HCT116 (cell line): Measurements from ENCODE around the gene DOK6. TPM values are rescaled to one million over a fixed set of nuclear protein-coding genes. Genes with fewer than 3 reads are reported as not detected.

Source experiments
- ATAC-seq: fragments of 200-7000 bp; cut with Tn5 transposase; 2 replicates; pipeline ENCODE4 v1.9.1; 2020; ENCODE audit warnings: mild to moderate bottlenecking, moderate library complexity
- BruUV-seq: library from RNA; stranded (reverse); fragments of 400-500 nt; replicated peaks from 2 replicates; lab custom pipeline; 2021; lab: Mats Ljungman, UMichigan
- CTCF ChIA-PET: fragments of 300-600 bp; sonication (Branson Sonifier 250); formaldehyde crosslinking; loops from one replicate; lab custom pipeline; 2021; ENCODE audit warnings: antibody characterized with exemption; lab: Charles Lee
- POLR2A ChIA-PET: fragments of 300-600, 350-600 bp; sonication (Branson Sonifier 250); formaldehyde crosslinking; loops from one replicate; lab custom pipeline; 2021; ENCODE audit warnings: antibody characterized with exemption; lab: Charles Lee
- RAD21 ChIA-PET, 2 experiments: fragments of 300-600 bp; sonication (Branson Sonifier 250); formaldehyde crosslinking; loops; one replicate each; lab custom pipeline; 2023; ENCODE audit warnings: low total read pairs in 2 of 2; ENCODE audit not compliant: uncharacterized antibody in 2 of 2, unreplicated experiment in 2 of 2, low non-redundant PET in 1 of 2; lab: Charles Lee
- DNase-seq: peaks from one replicate; pipeline ENCODE4 v3.0.0-alpha.2; 2010; ENCODE audit warnings: low read depth, low spot score
- H2AFZ ChIP-seq: fragments of 200-600 bp; shearing (Covaris generic), sonication (generic); 2 replicates; pipeline ENCODE4 v1.6.1; 2017; ENCODE audit warnings: low read depth, mixed run types, mixed read lengths, antibody characterized with exemption, low read length; ENCODE audit not compliant: poor library complexity, severe bottlenecking
- H3K27ac ChIP-seq: 2 replicates; pipeline ENCODE4 v1.5.1; 2012; ENCODE audit warnings: low read depth, low read length
- H3K27me3 ChIP-seq: fragments of 200-600 bp; sonication (generic); 2 replicates; pipeline ENCODE4 v1.6.1; 2016; ENCODE audit warnings: mixed run types, low read length, mixed read lengths; ENCODE audit not compliant: insufficient read depth
- H3K36me3 ChIP-seq, 2 experiments: fragments of 200-500 bp in 1 of 2; fragments of 200-600 bp in 1 of 2; sonication (Bioruptor generic) in 1 of 2; sonication (generic) in 1 of 2; 2 replicates each; pipeline versions ENCODE4 v1.5.1 to v1.6.1; 2014 to 2016; ENCODE audit warnings: low read length in 2 of 2, inconsistent platforms in 1 of 2, mixed read lengths in 1 of 2, mixed run types in 1 of 2; ENCODE audit not compliant: insufficient read depth in 2 of 2, control insufficient read depth in 1 of 2
- H3K4me1 ChIP-seq, 2 experiments: fragments of 200-600 bp in 1 of 2; sonication (generic) in 1 of 2; 2 replicates each; pipeline versions ENCODE4 v1.5.1 to v1.6.1; 2012 to 2017; ENCODE audit warnings: low read length in 2 of 2, inconsistent platforms in 1 of 2, mild to moderate bottlenecking in 1 of 2, mixed read lengths in 1 of 2, mixed run types in 1 of 2, moderate library complexity in 1 of 2; ENCODE audit not compliant: insufficient read depth in 2 of 2, control insufficient read depth in 1 of 2
- H3K4me2 ChIP-seq: fragments of 200-600 bp; sonication (generic); 2 replicates; pipeline ENCODE4 v1.6.1; 2017; ENCODE audit warnings: mixed run types, low read length, mixed read lengths
- H3K4me3 ChIP-seq, 2 experiments: fragments of 200-600 bp in 1 of 2; sonication (generic) in 1 of 2; replicated peaks in 1 of 2; 2 replicates each; pipeline ENCODE4 v1.5.1; 2011 to 2016; ENCODE audit warnings: low read length in 2 of 2, control low read depth in 1 of 2, low read depth in 1 of 2, mild to moderate bottlenecking in 1 of 2, mixed read lengths in 1 of 2, mixed run types in 1 of 2
- H3K79me2 ChIP-seq: fragments of 200-600 bp; sonication (generic); 2 replicates; pipeline ENCODE4 v1.6.1; 2017; ENCODE audit warnings: mild to moderate bottlenecking, mixed run types, low read length, moderate library complexity, mixed read lengths; ENCODE audit not compliant: insufficient read depth
- H3K9ac ChIP-seq: fragments of 200-600 bp; sonication (generic); 2 replicates; pipeline ENCODE4 v1.6.1; 2016; ENCODE audit warnings: low read length, mixed read lengths
- H3K9me2 ChIP-seq: fragments of 200-600 bp; sonication (generic), shearing (Covaris generic); 2 replicates; pipeline ENCODE4 v1.6.1; 2017; ENCODE audit warnings: mixed run types, mild to moderate bottlenecking, moderate library complexity; ENCODE audit not compliant: insufficient read depth
- H3K9me3 ChIP-seq, 2 experiments: fragments of 200-500 bp in 1 of 2; fragments of 200-600 bp in 1 of 2; sonication (Bioruptor generic) in 1 of 2; sonication (generic) in 1 of 2; 2 replicates each; pipeline ENCODE4 v1.6.1; 2014 to 2017; ENCODE audit warnings: low read length in 2 of 2, mixed read lengths in 2 of 2, inconsistent platforms in 1 of 2, low read depth in 1 of 2, mild to moderate bottlenecking in 1 of 2, mixed run types in 1 of 2, moderate library complexity in 1 of 2; ENCODE audit not compliant: control insufficient read depth in 1 of 2, insufficient read depth in 1 of 2
- H4K20me1 ChIP-seq: fragments of 200-600 bp; sonication (generic), shearing (Covaris generic); 2 replicates; pipeline ENCODE4 v1.6.1; 2017; ENCODE audit warnings: mixed run types, mild to moderate bottlenecking, moderate library complexity; ENCODE audit not compliant: insufficient read depth
- ATF3 ChIP-seq: IDR thresholded peaks from 2 replicates; pipeline ENCODE4 v1.6.1; 2012
- CTCF ChIP-seq, 3 experiments: fragments of 200-600 bp in 1 of 3; sonication (generic) in 1 of 3; IDR thresholded peaks in 2 of 3; conservative IDR thresholded peaks in 1 of 3; 2 replicates each; pipeline ENCODE4 v1.5.1; 2012 to 2017; ENCODE audit warnings: low read depth in 2 of 3, low read length in 2 of 3, antibody characterized with exemption in 1 of 3, borderline replicate concordance in 1 of 3, control low read depth in 1 of 3, mild to moderate bottlenecking in 1 of 3, mixed read lengths in 1 of 3, mixed run types in 1 of 3, moderate library complexity in 1 of 3; ENCODE audit not compliant: insufficient read depth in 1 of 3
- EZH2 ChIP-seq: fragments of 200-600 bp; sonication (generic); IDR thresholded peaks from 2 replicates; pipeline ENCODE4 v1.6.1; 2017; ENCODE audit warnings: antibody characterized with exemption, mixed run types
- JUND ChIP-seq: IDR thresholded peaks from 2 replicates; pipeline ENCODE4 v1.6.1; 2012
- MAX ChIP-seq: IDR thresholded peaks from 2 replicates; pipeline ENCODE4 v1.6.1; 2012
- POLR2AphosphoS5 ChIP-seq: IDR thresholded peaks from 2 replicates; pipeline ENCODE4 v1.6.1; 2011; ENCODE audit warnings: mild to moderate bottlenecking, low read depth, low read length, moderate library complexity
- RAD21 ChIP-seq: IDR thresholded peaks from 2 replicates; pipeline ENCODE4 v1.6.1; 2012; ENCODE audit warnings: low read depth, mild to moderate bottlenecking
- SRF ChIP-seq: IDR thresholded peaks from 2 replicates; pipeline ENCODE4 v1.6.1; 2012; ENCODE audit warnings: low read depth
- YY1 ChIP-seq: IDR thresholded peaks from 2 replicates; pipeline ENCODE4 v1.6.1; 2011; ENCODE audit warnings: low read length, low read depth, moderate library complexity, mild to moderate bottlenecking; ENCODE audit not compliant: insufficient replicate concordance; ENCODE audit errors: extremely low read depth
- ZBTB33 ChIP-seq: IDR thresholded peaks from 2 replicates; pipeline ENCODE4 v1.6.1; 2011; ENCODE audit warnings: mild to moderate bottlenecking, low read length, moderate library complexity; ENCODE audit not compliant: insufficient replicate concordance; ENCODE audit errors: extremely low read depth
- ZFX ChIP-seq: fragments of 450-650 bp; IDR thresholded peaks from 2 replicates; pipeline ENCODE4 v1.6.1; 2017
- ZNF274 ChIP-seq: fragments of 200-500 bp; sonication (Bioruptor generic); IDR thresholded peaks from 2 replicates; pipeline ENCODE4 v1.6.1; 2014; ENCODE audit warnings: mild to moderate bottlenecking, low read depth, low read length, inconsistent platforms
- intact Hi-C: fragments of 100-400 bp; cut with micrococcal nuclease; formaldehyde crosslinking; loops from 2 replicates; pipeline ENCODE4 v1.10.0; 2022
- total RNA-seq: library from RNA; stranded (reverse); gene quantifications from one replicate; pipeline ENCODE4 v1.2.1, GENCODE V29; 2021; ENCODE audit not compliant: unreplicated experiment

Gene DOK6
- total RNA-seq, 1 experiment from 2014 or later, result not detected

- H3K9ac ChIP-seq, result no peak overlapping the region
- intact Hi-C loops, result no loop called here
- CTCF ChIA-PET, result no interaction called here
Observed at GRCh38 chr18:69845593-69846506, 445.2 kb downstream of the DOK6 start.

More at GRCh38 chr18:69845593-69846506, 445.2 kb downstream of the DOK6 start:
- no TSS peak for BruUV-seq
- 0 out of 2 replicates have a peak, but pooled peaks cover 7% of the 10 kb centered on the region for H3K27me3 ChIP-seq
- no peak for DNase-seq
- no peak overlapping the region for H2AFZ ChIP-seq
- H3K27ac ChIP-seq, result no peak overlapping the region
- no peaks in the 10 kb centered on the region for H3K4me1 ChIP-seq
- ATAC-seq, result peak; percentile 42; the same call in 1 of the 2 replicates
- no peak overlapping the region for H3K4me2 ChIP-seq
- no peaks in the 10 kb centered on the region for H3K9me2 ChIP-seq
- no peak overlapping the region for H3K4me3 ChIP-seq
- no peaks in the 10 kb centered on the region for H4K20me1 ChIP-seq
- H3K36me3 ChIP-seq, result no peaks in the 10 kb centered on the region
- RAD21 ChIA-PET, result no interaction called here
- POLR2A ChIA-PET, result no interaction called here
- TF ChIP-seq CTCF (IDR thresholded peaks at IDR 0.05 in 2 of 3, conservative IDR thresholded peaks at IDR 0.05 in 1 of 3; ENCODE audit: borderline replicate concordance in 1 of 3, insufficient read depth in 1 of 3, low read depth in 2 of 3, low read length in 2 of 3) (0 out of 6 replicates have a peak, but pooled peaks of 1 of the 3 experiments have one; percentile 21), YY1 (no peak), RAD21 (peak; percentile 5; the same call in 1 of the 2 replicates), ATF3 (no peak), JUND (no peak), ZBTB33 (no peak), EZH2 (no peak), SRF (no peak), MAX (no peak), ZNF274 (no peak), POLR2AphosphoS5 (no peak), ZFX (no peak)
- no peaks in the 10 kb centered on the region for H3K9me3 ChIP-seq
- no peaks in the 10 kb centered on the region for H3K79me2 ChIP-seq
